ENCODE measurements around the gene TMEM132D. TPM values are rescaled to one million over a fixed set of nuclear protein-coding genes. Genes with fewer than 3 reads are reported as not detected.

TMEM132D gene
- total and polyA plus RNA-seq, 2 of the 4 experiments (the other 2 are of a cell fraction): not detected

- Histone ChIP-seq H3K18ac (ENCODE audit: low read depth, low read length) (no peak overlapping the region), H2BK15ac (ENCODE audit: low read depth, low read length) (no peak overlapping the region), H2BK5ac (ENCODE audit: low read depth, low read length, poor library complexity, severe bottlenecking) (no peak overlapping the region), H4K5ac (ENCODE audit: low read depth, low read length) (no peak overlapping the region), H3K4ac (ENCODE audit: low read depth, low read length) (no peak overlapping the region), H2BK120ac (ENCODE audit: low read depth, low read length) (no peak overlapping the region), H4K8ac (ENCODE audit: low read depth in 2 of 2, low read length in 2 of 2) (no peak overlapping the region), H3K9ac (ENCODE audit: low read depth, low read length) (no peak overlapping the region), H3K14ac (replicated peaks; ENCODE audit: low read depth, low read length) (no peak overlapping the region), H3K36me3 (ENCODE audit: control insufficient read depth, insufficient read depth, low read length) (no peaks in the 10 kb centered on the region), H2BK20ac (ENCODE audit: low read depth, low read length) (no peak overlapping the region), H3K4me1 (ENCODE audit: control insufficient read depth, insufficient read depth, low read length) (no peaks in the 10 kb centered on the region), H3K27me3 (ENCODE audit: control insufficient read depth, insufficient read depth, low read length) (no peaks in the 10 kb centered on the region), H3K4me2 (ENCODE audit: low read depth, low read length) (no peak overlapping the region), H2AFZ (replicated peaks; ENCODE audit: low read length, poor library complexity) (no peak overlapping the region), H4K20me1 (ENCODE audit: insufficient read depth, low read length) (no peaks in the 10 kb centered on the region), H3K4me3 (ENCODE audit: insufficient read depth, low read depth, low read length) (no peak overlapping the region), H3K56ac (ENCODE audit: extremely low read depth, insufficient read depth, low read length) (no peak overlapping the region), H2AK9ac (replicated peaks; ENCODE audit: low read depth, low read length, poor library complexity) (no peak overlapping the region), H3K9me3 (ENCODE audit: control insufficient read depth, insufficient read depth, low read length) (peaks cover 15% of the 10 kb centered on the region), H3K27ac (ENCODE audit: insufficient read depth, low read length) (no peak overlapping the region), H2AK5ac (ENCODE audit: low read depth, low read length) (no peak overlapping the region), H4K91ac (ENCODE audit: insufficient read depth, low read depth, low read length) (no peak overlapping the region), H3K79me1 (ENCODE audit: low read depth in 1 of 2, low read length in 2 of 2) (no peaks in the 10 kb centered on the region), H3K23ac (ENCODE audit: low read depth, low read length) (no peak overlapping the region), H3K9me1 (ENCODE audit: insufficient read depth, low read length) (no peaks in the 10 kb centered on the region)
- intact Hi-C loops (cut with micrococcal nuclease): no loop called here
- TF ChIP-seq POLR2A (IDR thresholded peaks at IDR 0.05; ENCODE audit: low read depth, low read length) (no peak), MAZ (IDR thresholded peaks at IDR 0.05; ENCODE audit: borderline replicate concordance, low read depth, low read length) (no peak), RAD21 (IDR thresholded peaks at IDR 0.05; ENCODE audit: low read length) (no peak), RFX5 (IDR thresholded peaks at IDR 0.05; ENCODE audit: low read depth, low read length) (no peak), ELK1 (IDR thresholded peaks at IDR 0.05; ENCODE audit: borderline replicate concordance, low read depth, low read length) (no peak), MXI1 (IDR thresholded peaks at IDR 0.05; ENCODE audit: borderline replicate concordance, low read depth, low read length) (no peak), BHLHE40 (IDR thresholded peaks at IDR 0.05; ENCODE audit: low read depth, low read length) (no peak)
- CTCF ChIA-PET: no interaction called here
- in situ Hi-C loops (cut with MboI; ENCODE audit: low sequenced_read_pairs): no loop called here
- no TSS peak for BruUV-seq (replicated peaks)
- POLR2A ChIA-PET (ENCODE audit: unreplicated experiment): no interaction called here
- DNase-seq: no peak
- ATAC-seq (ENCODE audit: low read depth): no peak
- WGBS, 2 experiments (ENCODE audit: extremely low coverage in 2 of 2, insufficient read length in 1 of 2): 29% methylated on average over 1 of the region's 4 CpGs; no CpG with 5 or more reads in 1 of the 2 experiments
- dilution Hi-C loops (cut with HindIII; ENCODE audit: low sequenced_read_pairs, unreplicated experiment): no loop called here
Observed at GRCh38 chr12:129588142-129588541, 315.7 kb downstream of the TMEM132D start.
